Measurements from ENCODE around the gene RNGTT. TPM values are rescaled to one million over a fixed set of nuclear protein-coding genes. Genes with fewer than 3 reads are reported as not detected.

RNGTT gene
- total and polyA plus RNA-seq, 10 of the 15 experiments (the other 5 are each of a cell fraction or from before 2014, with no cell fraction given), result 7.7 to 30.4 (median 22.2) TPM

- H2AFZ ChIP-seq (ENCODE audit: control insufficient read depth, low read depth, low read length), result no peak overlapping the region
- ChIA-PET POLR2A (interaction anchor here (0.7 to 1.6 kb wide), 9 partner anchors 10 to 161 kb away, joined by 3 to 15 read pairs (median 3); no protein-coding TSS in a partner anchor), CTCF (interaction anchor here (0.7 to 1.6 kb wide), 5 partner anchors 10 to 157 kb away, joined by 3 to 18 read pairs (median 4); no protein-coding TSS in a partner anchor), RAD21 (ENCODE audit: unreplicated experiment) (interaction anchor here (1.1 to 1.6 kb wide), 10 partner anchors 10 to 158 kb away, joined by 3 to 36 read pairs (median 6); no protein-coding TSS in a partner anchor), SMC1A (ENCODE audit: uncharacterized antibody, unreplicated experiment) (interaction anchor here (0.9 to 3.1 kb wide), 17 partner anchors 8 to 157 kb away, joined by 3 to 44 read pairs (median 5); no protein-coding TSS in a partner anchor)
- DNase-seq (ENCODE audit: low read depth, low spot score) (no peak), ATAC-seq (no peak), FAIRE-seq (no peak)
- peaks cover 11% of the 10 kb centered on the region for H3K4me1 ChIP-seq (ENCODE audit: control insufficient read depth, insufficient read depth, low read length)
- H3K9me3 ChIP-seq (replicated peaks; ENCODE audit: control insufficient read depth, insufficient read depth, low read length), result peaks cover 8% of the 10 kb centered on the region
- H3K27me3 ChIP-seq (replicated peaks in 1 of 2; ENCODE audit: control insufficient read depth in 2 of 2, insufficient read depth in 2 of 2, low read length in 1 of 2), result no peaks in the 10 kb centered on the region
- no peaks in the 10 kb centered on the region for H4K20me1 ChIP-seq (ENCODE audit: control insufficient read depth, insufficient read depth)
- H3K27ac ChIP-seq (ENCODE audit: control insufficient read depth, insufficient read depth), result peak overlapping the region; percentile 83
- TF ChIP-seq MEF2B (IDR thresholded peaks at IDR 0.05; ENCODE audit: partially characterized antibody, poor library complexity, severe bottlenecking), result peak; percentile 2
- no peak for TF ChIP-seq ESRRA (IDR thresholded peaks at IDR 0.05; ENCODE audit: low read length)
- TF ChIP-seq MYB (IDR thresholded peaks at IDR 0.05; ENCODE audit: borderline replicate concordance, low read depth, low read length), result no peak
- TF ChIP-seq WRNIP1 (IDR thresholded peaks at IDR 0.05; ENCODE audit: borderline replicate concordance, low read depth, low read length), result no peak
- no peak for TF ChIP-seq CUX1 (IDR thresholded peaks at IDR 0.05; ENCODE audit: insufficient replicate concordance, low read depth, low read length)
- TF ChIP-seq CHD1 (IDR thresholded peaks at IDR 0.05; ENCODE audit: low read depth, low read length), result no peak
- TF ChIP-seq HCFC1 (IDR thresholded peaks at IDR 0.05; ENCODE audit: low read length), result no peak
- TF ChIP-seq, protein P1, sequence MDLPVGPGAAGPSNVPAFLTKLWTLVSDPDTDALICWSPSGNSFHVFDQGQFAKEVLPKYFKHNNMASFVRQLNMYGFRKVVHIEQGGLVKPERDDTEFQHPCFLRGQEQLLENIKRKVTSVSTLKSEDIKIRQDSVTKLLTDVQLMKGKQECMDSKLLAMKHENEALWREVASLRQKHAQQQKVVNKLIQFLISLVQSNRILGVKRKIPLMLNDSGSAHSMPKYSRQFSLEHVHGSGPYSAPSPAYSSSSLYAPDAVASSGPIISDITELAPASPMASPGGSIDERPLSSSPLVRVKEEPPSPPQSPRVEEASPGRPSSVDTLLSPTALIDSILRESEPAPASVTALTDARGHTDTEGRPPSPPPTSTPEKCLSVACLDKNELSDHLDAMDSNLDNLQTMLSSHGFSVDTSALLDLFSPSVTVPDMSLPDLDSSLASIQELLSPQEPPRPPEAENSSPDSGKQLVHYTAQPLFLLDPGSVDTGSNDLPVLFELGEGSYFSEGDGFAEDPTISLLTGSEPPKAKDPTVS (IDR thresholded peaks at IDR 0.05; ENCODE audit: low read depth, low read length), result no peak
- H3K4me3 ChIP-seq, result no peak overlapping the region
- H3K9ac ChIP-seq (ENCODE audit: control insufficient read depth, insufficient read depth, low read length), result no peak overlapping the region
- BruUV-seq (replicated peaks), result no TSS peak
- no peak overlapping the region; the same call in 1 of the 2 replicates for H3K4me2 ChIP-seq (ENCODE audit: control insufficient read depth, insufficient read depth)
- in situ Hi-C loops (cut with MboI), result no loop called here
- H3K36me3 ChIP-seq (ENCODE audit: control insufficient read depth in 2 of 2, insufficient read depth in 2 of 2, low read length in 1 of 2), result no peaks in the 10 kb centered on the region
- H3K79me2 ChIP-seq (ENCODE audit: control insufficient read depth, insufficient read depth, low read length), result no peaks in the 10 kb centered on the region
- intact Hi-C loops (cut with micrococcal nuclease; ENCODE audit: unreplicated experiment), result loop anchor here (2.0 to 10.0 kb wide), 3 partner anchors 109 to 727 kb away; no protein-coding TSS in a partner anchor
Measured at GRCh38 chr6:88651400-88651799, 312.0 kb downstream of the RNGTT start.
